Measurements from ENCODE around the gene TTC19.
"Not testable (repeated sequence)": the region's sequence is repeated elsewhere in the genome, so short reads cannot be mapped to it uniquely, and the experiment has no call there.

The TTC19 gene

GRCh38 chr17:15973016-15973415, 26.6 kb upstream of the TTC19 start:
- DNase-seq = no peak

DNA sequence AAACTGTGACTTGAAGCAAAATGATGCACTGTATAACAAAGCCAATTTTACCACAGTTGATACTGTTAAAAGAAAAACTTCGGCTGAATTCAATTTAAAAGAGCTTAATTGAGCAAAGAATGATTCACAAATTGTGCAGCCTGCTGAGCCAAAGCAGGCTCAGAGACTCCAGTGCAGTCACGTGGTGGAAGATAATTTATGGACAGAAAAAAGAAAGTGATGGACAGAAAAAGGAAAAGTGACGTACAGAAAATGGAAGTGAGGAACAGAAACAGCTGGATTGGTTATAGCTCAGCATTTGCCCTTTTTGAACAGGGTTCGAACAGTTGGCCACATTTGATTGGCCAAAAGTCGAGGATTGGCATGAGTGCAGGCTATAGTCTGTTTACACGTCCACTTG, 25.8 kb upstream of the TTC19 start:
- DNase-seq = no peak

DNA sequence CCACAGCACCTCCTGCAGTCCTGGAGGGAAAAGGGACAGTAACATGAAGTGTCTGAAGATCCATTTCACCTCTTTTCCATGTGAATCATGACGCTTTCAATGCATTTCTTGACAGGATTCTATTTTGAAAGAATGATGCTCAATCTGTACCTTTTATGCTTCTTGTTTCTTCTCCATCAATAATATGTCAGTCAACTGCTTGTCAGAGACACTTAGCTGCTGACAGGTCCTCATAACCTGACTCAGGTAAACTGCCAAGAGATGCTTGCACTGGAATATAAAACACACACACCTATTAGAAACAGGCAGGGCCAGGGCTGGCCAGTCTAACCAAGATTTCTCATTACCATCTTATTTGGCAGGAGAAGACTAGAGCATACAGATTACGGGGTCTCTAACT, 21.7 kb upstream of the TTC19 start:
- DNase-seq = no peak

GRCh38 chr17:15978606-15979005, 21.0 kb upstream of the TTC19 start:
- no peak for DNase-seq

DNA sequence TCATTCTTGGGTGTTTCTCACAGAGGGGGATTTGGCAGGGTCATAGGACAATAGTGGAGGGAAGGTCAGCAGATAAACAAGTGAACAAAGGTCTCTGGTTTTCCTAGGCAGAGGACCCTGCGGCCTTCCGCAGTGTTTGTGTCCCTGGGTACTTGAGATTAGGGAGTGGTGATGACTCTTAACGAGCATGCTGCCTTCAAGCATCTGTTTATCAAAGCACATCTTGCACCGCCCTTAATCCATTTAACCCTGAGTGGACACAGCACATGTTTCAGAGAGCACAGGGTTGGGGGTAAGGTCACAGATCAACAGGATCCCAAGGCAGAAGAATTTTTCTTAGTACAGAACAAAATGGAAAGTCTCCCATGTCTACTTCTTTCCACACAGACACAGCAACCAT, 20.6 kb upstream of the TTC19 start:
- not testable (repeated sequence) for DNase-seq

- DNase-seq = no peak
Observed at GRCh38 chr17:15981208-15981607, 18.4 kb upstream of the TTC19 start.

- DNase-seq = no peak
Observed at GRCh38 chr17:15981646-15982580, 17.7 kb upstream of the TTC19 start.

GRCh38 chr17:15996322-15996721, 3.3 kb upstream of the TTC19 start:
- DNase-seq = no peak

DNA sequence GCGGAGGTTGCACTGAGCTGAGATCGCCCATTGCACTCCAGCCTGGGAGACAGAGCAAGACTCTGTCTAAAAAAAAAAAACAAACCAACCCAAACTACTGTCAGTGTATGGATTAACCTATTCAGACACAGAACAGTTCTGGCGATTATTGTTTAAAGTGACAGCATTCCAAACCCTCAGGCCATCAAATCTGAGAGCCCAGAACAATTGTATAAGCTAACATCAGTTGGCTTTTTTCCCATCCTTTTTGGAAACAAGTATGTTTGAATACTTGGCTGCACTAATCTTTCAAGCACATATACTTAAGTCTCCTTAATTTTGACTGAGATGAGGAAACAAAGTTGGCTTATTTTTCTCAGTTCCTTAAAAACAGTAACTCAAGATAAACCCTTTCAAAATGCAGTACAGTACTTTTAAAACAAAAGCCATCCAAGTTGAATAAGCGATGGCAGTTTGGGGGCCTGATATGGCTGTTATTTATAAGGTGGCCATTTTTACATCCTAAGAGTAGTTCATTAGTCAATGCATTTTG, 1.5 kb upstream of the TTC19 start:
- no peak for DNase-seq

DNA sequence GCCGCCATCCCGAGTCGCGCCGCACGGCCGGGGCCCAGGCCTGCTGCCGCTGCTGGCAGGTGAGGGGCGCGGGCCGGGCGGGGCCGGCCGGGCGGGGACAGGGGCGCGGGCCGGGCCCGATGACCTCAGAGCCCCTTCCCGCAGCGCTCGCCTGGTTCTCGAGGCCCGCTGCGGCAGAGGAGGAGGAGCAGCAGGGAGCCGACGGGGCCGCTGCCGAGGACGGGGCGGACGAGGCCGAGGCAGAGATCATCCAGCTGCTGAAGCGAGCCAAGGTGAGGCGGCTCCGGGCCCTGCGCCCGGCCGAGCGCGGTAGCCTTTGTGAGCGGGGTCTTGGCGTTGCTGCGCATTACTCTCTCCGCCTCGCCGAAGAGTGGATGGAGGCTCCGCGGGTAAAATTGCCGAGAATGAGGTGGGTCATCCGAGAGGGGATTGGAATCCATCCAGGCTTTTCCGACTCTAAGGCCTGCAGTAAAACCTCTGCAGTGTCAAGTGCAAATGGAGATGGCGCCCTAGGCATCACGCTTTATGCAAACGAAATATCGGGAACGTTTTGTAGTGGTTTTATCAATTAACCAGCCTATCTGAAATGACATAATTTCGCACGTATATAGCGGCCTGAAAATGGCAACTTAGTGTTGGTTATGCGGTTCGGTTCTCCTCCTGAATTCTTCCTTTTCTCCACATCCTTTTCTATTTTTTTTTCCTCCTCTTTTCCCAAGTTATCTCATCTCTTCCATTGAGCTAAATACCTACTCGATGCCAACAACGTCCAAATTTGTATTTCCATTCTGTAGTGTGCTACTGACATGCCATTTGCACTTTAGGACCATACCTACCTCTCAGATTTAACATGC, 577 bp downstream of the TTC19 start:
- DNase-seq = peak; percentile 72

- DNase-seq = no peak
Observed at GRCh38 chr17:16001226-16001897, 1.7 kb downstream of the TTC19 start.

GRCh38 chr17:16002708-16003260, 3.2 kb downstream of the TTC19 start:
- no peak for DNase-seq

- DNase-seq = no peak
Observed at GRCh38 chr17:16003841-16004240, 4.2 kb downstream of the TTC19 start.

DNA sequence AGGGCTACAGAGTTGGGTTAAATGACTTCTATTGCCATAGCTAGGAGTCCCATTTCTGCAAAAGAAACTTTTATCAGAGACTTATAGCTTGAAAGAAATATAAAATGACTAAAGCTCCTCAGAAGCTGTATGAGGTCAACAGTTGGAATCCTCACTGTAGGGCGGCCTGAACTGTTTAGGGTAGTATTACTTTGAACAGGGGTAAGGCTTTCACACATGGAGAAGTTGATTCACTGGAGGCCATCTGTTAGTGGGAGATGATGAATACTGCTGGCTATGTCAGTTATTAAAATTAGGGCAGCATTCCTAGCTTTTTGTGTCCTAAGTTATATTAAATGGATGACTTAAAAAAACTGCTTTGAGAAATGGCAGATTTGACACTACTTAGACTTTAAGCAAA, 6.0 kb downstream of the TTC19 start:
- DNase-seq = no peak

DNA sequence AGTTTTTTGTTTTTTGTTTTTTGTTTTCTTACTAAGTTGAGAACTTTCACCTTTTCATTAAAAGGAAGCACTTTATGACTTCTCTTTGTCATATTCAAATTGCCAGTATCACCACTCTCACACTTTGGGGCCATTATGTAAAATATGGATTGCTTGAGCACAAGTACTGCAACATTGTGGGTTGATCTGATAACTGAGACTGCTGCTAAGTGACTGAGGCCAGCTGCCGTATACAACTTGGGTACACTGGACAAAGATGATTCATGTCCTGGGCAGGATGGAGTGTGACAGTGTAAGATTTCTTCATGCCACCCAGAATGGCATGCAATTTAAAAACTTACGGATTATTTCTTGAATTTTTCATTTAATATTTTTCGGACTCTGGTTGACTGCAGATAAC, 7.8 kb downstream of the TTC19 start:
- DNase-seq = no peak

DNA sequence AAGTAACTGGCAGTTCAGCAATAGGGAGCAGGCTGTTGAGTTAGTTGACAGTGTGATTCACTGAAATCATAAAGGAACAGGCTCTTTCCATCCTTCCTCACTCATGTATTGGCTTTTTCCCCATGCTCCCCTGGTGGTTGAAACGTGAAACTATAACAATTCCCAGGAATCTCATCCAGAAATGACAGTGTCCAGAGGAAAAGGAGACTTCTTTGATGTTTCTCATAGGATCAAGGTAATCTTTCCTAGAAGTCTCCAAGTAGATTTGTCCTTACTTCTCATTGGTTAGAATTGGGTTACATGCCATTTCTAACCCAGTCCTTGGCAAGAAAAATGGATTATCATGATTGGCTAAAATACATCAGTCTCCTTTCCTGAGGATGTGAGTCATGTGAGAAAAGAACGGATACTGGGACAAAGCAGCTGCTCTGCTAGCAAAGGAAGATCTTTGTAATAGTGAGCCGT, 14.4 kb downstream of the TTC19 start:
- peak; percentile 26 for DNase-seq

DNA sequence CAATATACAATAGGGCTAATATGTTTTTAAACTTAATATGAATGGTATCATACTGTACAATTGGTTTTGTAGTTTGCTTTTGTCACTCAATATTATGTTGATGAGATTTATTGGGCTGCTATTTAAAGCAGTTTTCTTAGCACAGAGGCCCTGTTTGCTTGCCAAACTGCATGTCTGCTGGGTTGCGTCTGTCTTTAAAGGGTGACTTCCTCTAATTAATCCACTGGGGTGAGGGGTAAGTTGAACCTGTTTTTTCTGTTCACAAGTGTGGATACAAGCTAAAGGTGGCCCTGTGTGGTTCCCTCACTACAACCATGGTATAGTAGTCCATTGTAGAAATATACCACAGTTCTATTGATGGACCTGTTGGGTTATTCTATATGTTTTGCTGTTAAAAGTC, 19.7 kb downstream of the TTC19 start:
- DNase-seq = no peak

GRCh38 chr17:16023881-16024280, 24.3 kb downstream of the TTC19 start:
- no peak for DNase-seq

DNA sequence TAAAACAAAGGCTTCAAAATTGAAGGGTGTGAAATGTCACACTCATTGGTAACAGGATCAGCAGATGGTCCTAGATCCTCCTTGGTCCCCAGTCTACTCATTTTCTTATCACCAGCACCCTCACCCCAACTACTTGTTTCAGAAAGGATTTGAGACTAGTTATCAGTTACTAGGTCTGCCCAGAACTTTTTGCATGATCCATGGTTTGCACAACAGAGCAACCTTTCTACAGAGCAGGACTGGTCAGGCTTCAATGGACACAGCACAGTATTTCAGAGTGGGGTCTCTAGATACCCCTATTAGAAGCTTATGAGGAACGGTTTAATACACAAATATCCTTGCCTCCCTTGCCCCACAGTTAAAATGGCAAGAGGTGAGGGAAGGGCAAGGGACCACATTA, 25.6 kb downstream of the TTC19 start:
- no peak for DNase-seq

- no peak for DNase-seq
Observed at GRCh38 chr17:16026895-16027294, 27.3 kb downstream of the TTC19 start.

DNA sequence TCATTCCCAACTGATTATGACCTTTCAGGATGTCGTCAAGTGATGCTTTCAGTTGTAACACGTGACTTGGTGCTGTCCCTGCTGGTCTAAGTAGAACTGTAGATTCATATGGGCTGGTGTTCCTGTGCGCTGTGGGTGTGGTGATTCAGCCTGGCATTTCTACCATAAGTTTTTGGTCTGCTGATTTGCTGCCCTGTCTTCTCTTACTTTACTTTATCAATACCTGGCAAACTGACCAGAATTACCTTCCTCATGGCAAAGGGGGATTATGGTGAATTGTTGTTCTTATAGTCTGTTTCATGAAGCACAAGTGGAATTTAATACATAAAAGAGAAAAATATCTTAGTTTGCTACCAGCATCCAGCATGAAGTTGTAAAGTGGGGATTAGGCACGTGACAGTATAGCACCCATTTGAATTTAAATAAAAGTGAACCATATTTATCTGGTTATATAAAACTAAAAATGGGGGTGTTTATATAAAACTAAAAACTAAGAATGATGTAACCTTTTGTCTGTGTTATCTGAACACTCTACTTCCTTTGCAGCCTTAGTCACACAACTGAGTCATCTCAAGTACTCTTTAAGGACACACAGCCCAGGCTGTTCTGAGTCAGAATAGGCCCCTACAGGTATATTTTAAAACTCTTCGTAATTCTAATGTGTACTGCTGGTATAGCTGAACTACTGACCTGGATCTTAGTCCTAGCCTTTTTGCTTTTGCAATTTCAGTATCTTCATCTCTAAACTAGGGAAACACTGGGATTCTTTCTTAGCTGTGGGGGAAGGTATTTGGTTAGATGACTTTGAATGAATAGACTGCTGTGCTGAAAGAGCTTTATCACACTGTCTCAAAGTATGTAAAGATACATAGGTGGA, 28.3 kb downstream of the TTC19 start:
- no peak for DNase-seq
